HG02763 (cell line): ENCODE results near the gene CNTN2.

Source experiments
- ATAC-seq: cut with Tn5 transposase; IDR thresholded peaks from one replicate; pipeline ENCODE4 v1.9.1; 2021; ENCODE audit warnings: mild to moderate bottlenecking, moderate library complexity; ENCODE audit not compliant: unreplicated experiment

The CNTN2 gene

GRCh38 chr1:205069371-205070125 lies 26.5 kb downstream of the CNTN2 start:
- ATAC-seq: no peak

- no peak for ATAC-seq
These were observed 28.0 kb downstream of the CNTN2 start for GRCh38 chr1:205071028-205071409.

- no peak for ATAC-seq
These were observed 28.8 kb downstream of the CNTN2 start for GRCh38 chr1:205071801-205072200.

- ATAC-seq: no peak
These were observed 29.3 kb downstream of the CNTN2 start for GRCh38 chr1:205072286-205072685.

GRCh38 chr1:205072881-205073280 lies 29.9 kb downstream of the CNTN2 start:
- ATAC-seq: no peak

- ATAC-seq: no peak
These were observed 30.5 kb downstream of the CNTN2 start for GRCh38 chr1:205073511-205073910.

- ATAC-seq: no peak
These were observed 31.1 kb downstream of the CNTN2 start for GRCh38 chr1:205074084-205074483.

- ATAC-seq: no peak
These were observed 31.5 kb downstream of the CNTN2 start for GRCh38 chr1:205074513-205074912.

GRCh38 chr1:205075642-205076155 lies 32.7 kb downstream of the CNTN2 start:
- no peak for ATAC-seq

- ATAC-seq: no peak
These were observed 33.3 kb downstream of the CNTN2 start for GRCh38 chr1:205076245-205076761.

- ATAC-seq: no peak
These were observed 34.3 kb downstream of the CNTN2 start for GRCh38 chr1:205077158-205077933.

- no peak for ATAC-seq
These were observed 34.9 kb downstream of the CNTN2 start for GRCh38 chr1:205077934-205078311.

GRCh38 chr1:205082431-205082830 lies 39.4 kb downstream of the CNTN2 start:
- ATAC-seq: no peak

- no peak for ATAC-seq
These were observed 41.3 kb downstream of the CNTN2 start, which contains the start of gene TMEM81 for GRCh38 chr1:205084360-205084759. Gene TMEM81, minus strand, starts transcription at chr1:205084460. Its CDS starts 140 bp downstream, at chr1:205084320.

- ATAC-seq: no peak
These were observed 45.3 kb downstream of the CNTN2 start for GRCh38 chr1:205088341-205088740.

GRCh38 chr1:205091043-205091740 lies 48.2 kb downstream of the CNTN2 start:
- no peak for ATAC-seq

GRCh38 chr1:205095422-205095821 lies 52.4 kb downstream of the CNTN2 start:
- no peak for ATAC-seq

- no peak for ATAC-seq
These were observed 55.2 kb downstream of the CNTN2 start for GRCh38 chr1:205098242-205098641.

- no peak for ATAC-seq
These were observed 59.4 kb downstream of the CNTN2 start for GRCh38 chr1:205102404-205102803.

- no peak for ATAC-seq
These were observed 64.3 kb downstream of the CNTN2 start for GRCh38 chr1:205107327-205107726.

GRCh38 chr1:205108464-205108863 lies 65.5 kb downstream of the CNTN2 start:
- no peak for ATAC-seq
